HG03342 (cell line): ENCODE results near the gene RHCE.
"Not testable (repeated sequence)": the region's sequence is repeated elsewhere in the genome, so short reads cannot be mapped to it uniquely, and the experiment has no call there.

Source experiments
- ATAC-seq: cut with Tn5 transposase; IDR thresholded peaks from one replicate; pipeline ENCODE4 v1.9.1; 2021; ENCODE audit warnings: mild to moderate bottlenecking, moderate library complexity; ENCODE audit not compliant: unreplicated experiment

The RHCE gene

DNA sequence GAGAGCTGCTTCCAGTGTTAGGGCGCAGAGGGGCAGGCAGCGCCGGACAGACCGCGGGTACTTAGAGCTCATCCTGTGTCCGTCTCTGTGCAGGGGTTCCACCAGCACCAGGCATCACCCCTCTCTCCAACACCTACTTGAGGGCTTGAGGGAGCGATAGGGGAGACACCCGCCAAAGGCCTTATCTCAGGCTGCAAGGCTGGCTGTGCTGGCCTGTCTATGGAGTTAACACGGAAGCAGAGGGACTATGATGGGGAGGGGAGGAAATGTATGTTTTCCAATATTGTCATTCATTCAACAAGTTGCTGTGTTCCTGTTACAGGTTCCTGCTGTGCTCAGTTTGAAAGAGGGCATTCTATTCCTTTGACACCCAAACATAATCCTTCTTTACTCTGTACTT, at the start of gene RHCE:
TSS of gene RHCE (minus strand) at position 111 of the 400 bp plus-strand sequence. CDS start at position 72, 39 bp downstream.
- not testable (repeated sequence) for ATAC-seq

DNA sequence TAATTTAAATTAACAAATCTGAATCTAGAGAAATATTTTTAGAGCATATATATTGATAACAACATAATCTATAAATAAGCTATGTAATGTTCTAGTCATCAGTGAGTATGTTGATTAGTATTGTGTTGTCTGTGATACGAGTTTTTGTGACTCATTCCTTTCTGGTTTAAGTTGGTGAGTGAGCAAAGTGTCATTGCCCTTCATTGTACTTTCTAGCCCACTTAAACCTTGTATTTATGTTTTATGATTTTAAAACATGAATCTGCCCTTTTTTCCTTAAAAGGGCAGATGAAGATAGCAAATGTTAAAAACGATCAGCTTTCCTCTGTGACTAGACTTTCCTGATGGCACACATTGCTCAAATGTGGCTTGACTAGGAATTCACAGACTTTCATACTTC, 48.6 kb upstream of the RHCE start:
- ATAC-seq, result no peak

DNA sequence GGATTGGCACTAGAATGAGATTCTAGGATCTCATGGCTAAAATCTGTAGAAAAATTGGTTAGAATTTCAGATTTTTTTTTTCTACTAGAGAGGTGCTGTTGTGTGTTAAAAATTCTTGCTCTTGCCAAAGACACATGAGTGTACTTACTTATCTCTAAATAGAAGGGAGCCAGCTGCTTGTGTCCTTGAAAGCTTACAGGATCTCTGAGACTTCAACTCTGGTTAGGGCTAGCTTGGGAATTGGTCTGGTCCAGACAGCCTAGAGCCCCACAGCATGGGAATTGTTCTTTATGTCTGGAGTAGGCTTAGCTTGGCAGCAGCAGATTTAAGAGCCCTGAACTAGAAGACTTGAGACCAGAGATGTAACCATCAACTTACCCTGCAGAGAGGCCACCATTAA, 47.4 kb upstream of the RHCE start:
- no peak for ATAC-seq

DNA sequence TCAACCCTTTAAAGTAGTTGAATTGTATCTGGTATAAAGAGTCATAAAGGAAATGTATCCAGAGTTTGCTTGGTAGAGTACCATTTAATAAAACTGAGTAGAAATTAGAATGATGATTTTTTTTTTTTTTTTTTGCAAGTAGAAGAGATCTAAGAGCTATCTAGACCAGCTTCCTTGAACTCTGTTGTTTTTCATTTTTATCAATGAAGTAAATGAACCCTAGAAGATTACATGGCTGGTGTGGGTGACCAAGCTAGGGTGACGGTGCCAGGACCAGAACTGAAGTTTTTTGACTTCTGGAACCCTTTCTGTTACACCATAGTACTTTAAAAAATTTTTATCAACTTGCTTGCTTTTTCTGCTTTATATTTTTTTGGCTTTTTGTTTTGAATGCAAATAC, 47.0 kb upstream of the RHCE start:
- no peak for ATAC-seq

DNA sequence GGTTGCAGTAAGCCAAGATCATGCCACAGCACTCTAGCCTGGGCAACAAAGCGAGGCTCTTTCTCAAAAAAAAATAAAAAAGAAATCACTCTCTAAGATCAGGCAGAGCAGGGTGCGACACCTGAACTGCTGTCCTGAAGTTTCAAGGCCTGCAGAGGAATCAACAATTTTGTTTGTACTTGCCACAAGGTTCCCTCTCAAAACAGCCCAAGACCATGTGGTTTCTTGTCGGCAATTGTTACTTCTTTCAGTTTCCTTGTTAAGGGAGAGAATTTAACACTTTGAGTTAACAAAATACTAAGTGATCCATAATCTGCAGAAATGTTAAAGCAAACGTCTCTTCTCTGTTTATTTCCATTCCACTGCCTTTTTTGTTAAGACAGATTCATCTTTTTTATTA, 46.6 kb upstream of the RHCE start:
- ATAC-seq, result no peak

DNA sequence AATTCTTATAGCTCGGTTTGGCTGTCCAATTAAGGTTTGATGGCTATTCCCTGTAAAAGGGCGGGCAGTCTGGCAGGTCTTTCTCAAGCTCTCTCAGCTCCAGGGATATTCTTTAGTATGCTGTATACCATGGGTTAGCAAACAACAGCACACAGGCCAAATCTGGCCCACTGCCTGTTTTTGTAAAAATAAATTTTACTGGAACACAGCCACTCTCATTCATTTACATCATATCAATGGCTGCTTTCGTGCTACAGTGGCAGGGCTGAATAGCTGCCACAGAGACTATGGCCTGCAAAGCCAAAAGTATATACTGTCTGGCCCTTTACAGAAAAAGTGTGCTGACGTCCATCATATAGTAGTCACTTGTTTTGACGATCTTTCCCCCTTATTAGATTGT, 42.1 kb upstream of the RHCE start:
- ATAC-seq, result no peak

DNA sequence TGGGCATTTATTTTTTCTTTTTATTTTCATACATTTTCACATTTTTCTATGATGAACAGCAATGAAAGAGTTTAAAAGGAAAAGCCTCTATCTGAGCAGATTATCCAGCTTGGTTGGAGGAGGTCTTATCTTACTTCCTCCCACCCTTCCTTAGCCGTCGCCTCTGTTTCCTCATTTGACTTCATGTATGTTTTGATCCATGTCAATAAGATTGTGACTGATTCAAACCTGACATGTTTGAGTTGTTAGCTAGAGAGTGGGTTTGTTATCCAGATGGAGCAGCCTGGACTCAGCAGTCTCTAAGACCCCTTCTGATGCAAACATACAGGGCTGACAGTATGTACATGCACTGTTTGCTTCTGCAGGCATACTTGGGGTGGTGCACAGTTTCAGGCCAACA, 41.2 kb upstream of the RHCE start:
- ATAC-seq, result no peak

DNA sequence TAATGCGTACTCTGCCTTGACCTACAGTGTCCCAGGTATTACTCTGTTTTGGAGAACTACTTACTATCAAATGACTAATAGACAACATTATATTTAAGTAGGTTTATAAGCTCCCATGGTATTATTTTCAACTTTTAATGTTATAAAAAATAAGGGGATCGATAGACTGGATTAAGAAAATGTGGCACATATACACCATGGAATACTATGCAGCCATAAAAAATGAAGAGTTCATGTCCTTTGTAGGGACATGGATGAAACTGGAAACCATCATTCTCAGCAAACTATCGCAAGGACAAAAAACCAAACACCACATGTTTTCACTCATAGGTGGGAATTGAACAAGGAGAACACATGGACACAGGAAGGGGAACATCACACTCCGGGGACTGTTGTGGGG, 40.2 kb upstream of the RHCE start:
- ATAC-seq, result not testable (repeated sequence)

DNA sequence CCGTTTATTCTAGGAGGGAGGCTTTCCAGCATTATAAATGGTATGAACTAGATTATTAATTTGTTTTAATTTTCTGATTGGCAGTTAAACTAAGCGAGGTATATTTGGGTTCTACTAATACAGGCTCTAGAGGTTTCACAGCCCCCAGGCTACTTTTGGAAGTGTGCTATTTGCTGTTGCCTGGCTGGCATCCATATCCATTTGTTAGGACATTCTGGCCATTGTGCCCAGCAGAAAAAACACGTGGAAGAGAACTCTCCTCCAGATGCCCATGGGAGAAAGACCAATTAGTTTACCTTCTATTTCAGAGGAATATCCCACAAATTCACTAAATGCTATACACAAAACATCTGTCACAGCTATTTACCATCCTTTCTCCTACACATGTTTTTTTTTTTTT, 39.4 kb upstream of the RHCE start:
- ATAC-seq, result no peak

DNA sequence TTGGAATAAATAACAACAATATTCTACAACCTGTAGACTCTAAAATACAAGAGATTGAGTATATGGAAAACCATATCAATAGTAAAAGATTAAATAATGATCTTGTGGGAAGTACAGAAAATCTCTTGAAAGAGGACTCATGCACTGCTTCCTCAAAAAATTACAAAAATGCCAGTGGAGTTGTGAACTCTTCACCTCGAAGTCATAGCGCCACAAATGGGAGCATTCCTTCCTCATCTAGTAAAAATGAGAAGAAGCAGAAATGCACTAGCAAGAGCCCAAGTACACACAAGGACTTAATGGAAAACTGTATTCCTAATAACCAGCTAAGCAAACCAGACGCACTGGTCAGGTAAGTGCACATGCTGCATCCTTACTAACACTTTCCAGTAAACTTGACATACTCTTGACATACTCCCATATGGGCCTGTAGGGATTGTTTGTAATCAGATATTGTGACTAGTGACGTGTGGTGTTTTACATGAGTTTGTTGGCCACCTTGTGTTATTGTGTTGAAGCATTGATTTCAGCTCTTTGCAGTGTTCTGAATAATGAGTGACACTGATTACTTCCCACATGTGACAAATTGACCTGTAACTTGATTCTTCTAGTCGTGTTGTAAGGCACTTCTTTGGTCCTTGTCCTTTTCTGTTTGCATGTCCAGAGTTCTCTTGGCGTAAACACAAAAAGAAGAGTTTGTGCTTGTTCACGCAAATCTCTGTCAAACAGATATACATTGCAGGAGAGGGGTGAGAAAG, 38.1 kb upstream of the RHCE start:
- no peak for ATAC-seq

DNA sequence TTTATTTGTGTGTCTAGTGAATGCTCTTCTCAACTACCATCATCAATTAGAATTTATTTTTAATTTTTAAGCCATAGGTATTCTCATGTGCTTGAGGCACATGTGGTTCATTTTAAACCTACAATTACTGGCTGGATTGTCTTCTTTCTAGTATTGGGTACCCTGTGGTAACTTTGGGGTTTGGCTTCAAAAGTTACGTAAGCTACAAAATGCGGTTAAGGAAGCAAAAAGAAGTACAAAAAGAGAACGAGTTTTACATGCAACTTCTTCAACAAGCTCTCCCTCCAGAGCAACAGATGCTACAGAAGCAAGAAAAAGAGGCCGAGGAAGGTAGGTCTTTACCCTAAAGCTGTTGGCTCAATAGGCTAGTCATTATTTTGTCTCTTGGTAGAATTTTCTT, 35.9 kb upstream of the RHCE start:
- ATAC-seq, result no peak

DNA sequence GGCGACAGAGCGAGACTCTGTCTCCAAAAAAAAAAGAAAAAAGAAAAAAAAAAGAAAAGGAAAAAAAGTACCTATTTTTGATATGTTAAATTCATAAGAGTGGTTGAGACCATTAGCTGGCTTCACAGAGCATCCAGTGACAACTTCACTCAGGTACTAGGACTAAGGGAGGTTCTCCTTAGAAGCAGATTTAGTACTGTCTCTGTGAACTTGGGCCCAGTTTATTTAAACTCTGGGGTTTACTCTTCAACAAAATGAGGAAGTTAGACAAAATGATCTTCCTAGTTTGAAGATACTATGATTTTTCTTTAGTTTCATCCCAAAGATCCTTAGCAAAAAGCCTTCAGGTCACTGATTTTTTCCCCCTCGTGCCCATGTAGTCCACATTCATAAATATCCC, 31.3 kb upstream of the RHCE start:
- no peak for ATAC-seq

DNA sequence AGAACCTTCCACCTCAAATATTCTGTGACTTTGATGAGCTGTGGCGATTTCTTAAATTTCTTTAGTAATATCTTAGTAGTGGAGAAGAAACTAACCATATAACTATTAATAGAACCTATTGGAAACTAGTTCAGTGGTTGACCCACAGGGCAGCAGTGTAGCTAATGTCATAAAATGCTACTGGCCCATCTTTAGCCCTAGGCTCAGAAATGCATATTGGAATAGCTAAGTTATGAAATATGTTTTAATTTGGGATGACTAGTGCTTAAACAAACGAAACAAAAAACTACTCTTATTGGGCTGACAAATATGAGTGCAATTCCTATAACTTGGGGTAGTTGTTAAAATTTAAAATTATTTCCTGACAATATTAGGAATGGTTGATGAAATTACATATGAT, 30.3 kb upstream of the RHCE start:
- no peak for ATAC-seq

DNA sequence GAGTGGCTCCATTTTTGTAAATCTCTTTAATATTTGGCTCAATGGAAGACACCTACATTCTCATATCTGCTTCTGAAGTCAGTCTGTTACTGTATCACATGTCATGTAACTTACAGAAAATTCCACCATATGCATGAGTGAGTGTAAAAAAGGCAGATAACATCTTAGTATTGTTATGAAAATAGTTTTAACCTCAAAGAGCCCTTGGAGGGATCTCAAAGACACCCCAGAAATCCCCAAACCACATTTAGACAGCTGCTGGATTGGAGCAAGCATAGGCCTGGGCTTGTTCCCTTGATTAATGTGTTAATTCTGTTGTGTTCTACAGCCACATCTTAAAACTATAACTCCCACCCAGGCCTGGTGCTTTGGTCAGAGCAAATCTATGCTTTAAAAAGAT, 26.9 kb upstream of the RHCE start:
- ATAC-seq, result peak; percentile 43

DNA sequence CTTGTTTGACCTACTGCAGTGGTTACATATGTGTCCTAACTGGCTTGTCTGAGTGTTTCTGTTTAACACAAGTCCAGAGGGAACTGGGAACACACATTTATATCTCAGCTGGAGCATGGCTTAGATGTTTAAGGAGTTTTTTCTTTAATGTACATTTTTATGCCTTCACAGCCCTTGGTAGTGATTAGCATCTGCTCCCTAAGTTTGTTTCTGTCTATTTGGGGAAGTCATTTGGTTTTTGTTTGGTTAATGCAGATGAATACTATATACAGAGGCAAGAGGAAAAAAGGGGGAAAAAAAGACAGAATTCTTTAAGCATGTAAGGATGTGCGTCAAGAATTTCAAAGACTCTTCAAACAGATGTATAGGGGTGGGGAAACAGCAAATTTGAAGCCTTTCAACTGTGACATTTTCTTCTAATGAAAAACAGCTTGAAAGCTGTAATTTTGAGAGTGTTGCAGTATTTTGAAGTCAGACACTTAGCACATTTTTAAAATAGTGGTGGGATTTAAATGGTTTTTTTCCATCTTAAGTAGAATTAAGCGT, 25.4 kb upstream of the RHCE start:
- no peak for ATAC-seq

DNA sequence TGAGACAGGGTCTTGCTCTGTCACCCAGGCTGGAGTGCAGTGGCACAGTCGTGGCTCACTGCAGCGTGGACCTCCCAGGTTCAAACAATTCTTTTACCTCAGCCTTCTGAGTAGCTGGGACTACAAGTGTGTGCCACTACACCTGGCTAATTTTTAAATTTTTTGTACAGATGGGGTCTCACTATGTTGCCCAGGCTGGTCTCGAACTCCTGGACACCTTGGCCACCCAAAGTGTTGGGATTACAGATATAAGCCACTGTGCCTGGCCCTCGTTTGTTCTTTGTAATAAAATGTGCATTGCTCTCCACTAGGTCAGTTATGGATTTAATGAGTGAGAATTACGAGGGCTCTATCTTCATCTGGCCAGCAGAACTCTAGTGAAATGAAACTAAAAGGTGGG, 24.0 kb upstream of the RHCE start:
- ATAC-seq, result not testable (repeated sequence)

DNA sequence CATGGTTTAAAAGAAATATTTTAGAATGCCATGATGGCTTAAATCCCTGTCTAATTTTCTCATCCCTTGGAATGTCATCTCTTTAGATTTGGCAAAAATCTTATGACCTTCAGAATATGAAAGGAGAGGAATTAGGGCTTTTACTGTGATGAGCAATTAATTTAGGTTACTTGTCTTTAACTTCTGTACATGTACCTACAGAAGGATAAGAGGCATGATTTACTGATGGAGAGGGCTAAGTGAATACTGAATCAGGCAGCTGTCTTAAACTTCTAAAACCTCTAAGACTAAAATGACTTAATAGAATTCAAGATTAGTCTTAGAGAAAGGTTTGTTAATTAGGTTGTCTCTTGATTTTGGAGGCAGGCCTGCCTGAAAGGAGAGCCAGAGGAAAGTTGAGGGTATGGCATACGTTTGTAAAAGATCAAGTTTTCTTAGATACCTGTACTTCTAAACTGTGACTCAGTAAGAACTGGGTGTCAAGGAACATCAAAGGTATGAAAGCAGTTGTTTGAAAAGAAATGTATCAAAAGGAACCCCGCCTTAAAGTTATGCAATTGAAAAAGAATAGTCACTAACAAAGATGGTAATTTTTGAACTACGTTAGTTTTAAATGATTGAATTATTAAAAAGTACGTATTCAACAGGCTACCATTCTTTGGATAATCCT, 22.5 kb upstream of the RHCE start:
- ATAC-seq, result no peak

DNA sequence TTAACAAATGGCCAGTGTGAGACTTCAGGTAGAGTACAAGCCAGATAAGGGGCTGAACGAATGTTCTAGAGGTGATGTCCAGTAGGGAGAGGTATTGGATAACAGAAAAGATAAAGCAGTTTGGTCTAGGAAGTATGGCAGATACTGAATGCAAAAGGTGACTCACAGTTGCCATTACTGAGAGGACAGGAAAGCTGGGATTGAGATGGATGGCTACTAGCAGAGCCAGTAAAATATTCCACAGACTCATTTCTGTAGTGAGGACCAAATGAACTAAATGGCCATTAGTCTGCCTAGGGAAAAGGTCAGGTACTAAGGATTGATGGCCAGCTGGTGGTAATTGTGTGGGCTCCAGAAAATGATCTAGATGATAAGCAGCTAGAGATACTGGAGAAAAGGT, 21.6 kb upstream of the RHCE start:
- ATAC-seq, result no peak

DNA sequence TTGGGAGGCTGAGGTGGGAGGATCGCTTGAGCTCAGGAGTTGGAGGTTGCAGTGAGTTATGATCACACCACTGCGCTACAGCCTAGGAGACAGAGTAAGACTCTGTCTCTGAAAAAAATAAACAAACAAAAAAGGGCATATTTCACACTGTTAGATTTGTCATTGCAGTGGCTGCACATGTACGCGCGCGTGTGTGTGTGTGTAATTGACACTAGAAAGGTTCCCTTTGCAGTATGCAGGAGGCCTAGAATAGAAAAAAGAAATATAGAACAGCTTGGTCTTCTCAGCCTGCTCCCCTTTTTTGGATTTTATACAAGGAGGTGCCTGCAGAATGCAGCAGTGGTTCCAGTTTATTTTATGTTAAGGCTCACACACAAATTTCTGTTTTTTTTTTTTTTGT, 18.7 kb upstream of the RHCE start:
- no peak for ATAC-seq

DNA sequence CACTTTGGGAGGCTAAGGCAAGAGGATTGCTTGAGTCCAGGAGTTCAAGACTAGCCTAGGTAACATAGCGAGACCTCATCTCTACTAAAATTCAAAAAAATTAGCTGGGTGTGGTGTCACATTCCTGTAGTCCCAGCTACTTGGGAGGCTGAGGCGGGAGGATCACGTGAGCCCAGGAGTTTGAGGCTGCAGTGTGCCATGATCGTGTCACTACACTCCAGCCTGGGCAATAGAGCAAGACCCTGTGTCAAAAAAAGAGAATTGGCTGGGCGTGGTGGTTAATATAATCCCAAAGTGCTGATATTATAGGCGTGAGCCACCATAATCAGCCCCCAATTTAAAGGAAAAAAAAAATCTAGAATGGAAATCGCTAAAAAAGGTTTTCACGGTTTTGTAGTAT, 17.0 kb upstream of the RHCE start:
- no peak for ATAC-seq

DNA sequence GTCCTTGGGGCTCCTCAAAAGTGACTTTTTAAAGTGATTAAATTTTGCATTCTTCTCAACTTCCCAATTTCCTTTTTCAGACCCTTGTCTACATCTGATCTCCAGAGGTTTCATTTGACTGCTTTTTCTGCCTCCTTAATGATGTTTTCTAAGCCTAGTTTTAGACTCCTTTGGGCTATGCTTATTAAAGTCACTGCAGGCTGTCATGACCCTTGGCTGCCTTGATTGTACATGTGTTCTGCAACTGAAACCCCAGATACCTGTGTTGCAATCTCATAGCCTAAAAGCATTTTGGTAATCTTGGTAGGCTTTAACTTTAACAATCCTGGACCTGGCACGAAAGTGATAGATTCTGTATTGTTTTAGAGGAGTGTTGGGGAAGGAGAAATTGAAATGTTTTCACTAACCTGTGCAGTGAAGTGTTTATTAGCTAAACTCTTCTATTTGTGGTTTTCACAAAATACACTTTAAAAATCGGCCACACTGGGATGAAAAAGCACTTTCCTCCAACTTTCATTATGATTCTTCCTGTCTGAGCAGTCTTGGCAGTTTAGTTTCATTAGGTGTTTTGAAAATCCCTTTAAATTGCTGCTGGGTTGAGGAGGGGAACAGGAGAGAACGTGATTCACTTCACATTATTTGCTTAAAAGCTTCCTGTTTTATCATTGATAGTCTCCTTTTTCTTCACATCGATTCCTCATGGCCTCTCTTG, 14.9 kb upstream of the RHCE start:
- ATAC-seq, result no peak
